ENCODE results near the gene PRKD1.

The PRKD1 gene

DNA sequence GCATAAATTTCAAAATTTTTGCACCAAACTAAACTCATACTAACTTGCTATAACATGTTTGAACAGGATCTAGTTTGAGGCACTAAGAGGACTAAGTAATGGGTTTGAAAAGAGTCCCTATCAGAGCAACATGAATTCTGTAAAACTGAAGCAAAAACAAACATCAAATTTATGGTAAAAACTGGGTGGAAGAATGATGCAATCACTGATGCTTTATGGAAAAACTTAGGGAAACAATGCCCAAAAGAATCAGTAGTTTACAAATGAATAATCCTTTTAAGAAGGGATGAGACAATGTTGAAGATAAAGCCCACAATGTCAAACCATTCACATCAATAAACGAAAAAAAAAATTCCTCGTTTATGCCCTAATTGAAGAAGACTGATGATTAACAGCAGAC is 88.9 kb downstream of the PRKD1 start:
- DNase-seq (ENCODE audit: low read depth, low spot score): no peak

DNA sequence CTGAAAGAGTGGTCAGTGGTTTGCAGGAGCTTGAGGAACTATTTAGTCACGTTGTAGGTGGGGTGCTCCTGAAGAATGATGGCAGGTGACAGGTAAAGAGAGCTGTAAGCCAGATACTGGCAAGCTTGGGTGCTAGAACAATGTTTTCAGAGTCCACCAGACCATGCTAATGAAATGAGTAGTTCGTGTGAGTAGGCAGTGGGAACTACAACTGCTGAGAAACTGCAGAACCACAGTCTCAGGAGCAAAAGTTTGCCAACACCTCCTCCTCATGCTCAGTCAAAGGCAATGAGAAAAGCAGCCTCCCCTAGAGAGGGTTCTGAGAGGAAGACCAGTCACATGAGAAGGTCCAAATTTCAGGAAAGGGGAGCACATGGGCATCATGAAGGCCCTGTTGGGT is 91.3 kb downstream of the PRKD1 start:
- DNase-seq (ENCODE audit: low read depth, low spot score): no peak

DNA sequence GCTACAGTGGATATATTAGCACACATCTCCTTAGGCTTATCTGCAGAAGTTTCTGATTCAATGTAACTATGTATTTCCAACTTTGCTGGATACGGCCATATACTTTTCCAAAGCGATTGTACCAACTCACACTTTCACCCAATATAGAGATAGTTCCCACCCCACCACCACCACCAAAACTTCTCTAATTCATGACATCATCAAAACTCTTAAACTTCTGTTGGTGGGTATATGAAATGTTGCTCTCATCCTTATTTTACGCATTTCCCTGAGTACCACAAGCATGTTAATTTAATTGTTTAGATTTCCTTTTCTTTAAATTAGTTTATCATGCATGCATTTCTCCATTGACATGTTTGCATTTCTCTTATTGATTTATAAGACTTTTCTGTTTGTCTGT is 95.6 kb downstream of the PRKD1 start:
- DNase-seq (ENCODE audit: low read depth, low spot score): no peak

DNA sequence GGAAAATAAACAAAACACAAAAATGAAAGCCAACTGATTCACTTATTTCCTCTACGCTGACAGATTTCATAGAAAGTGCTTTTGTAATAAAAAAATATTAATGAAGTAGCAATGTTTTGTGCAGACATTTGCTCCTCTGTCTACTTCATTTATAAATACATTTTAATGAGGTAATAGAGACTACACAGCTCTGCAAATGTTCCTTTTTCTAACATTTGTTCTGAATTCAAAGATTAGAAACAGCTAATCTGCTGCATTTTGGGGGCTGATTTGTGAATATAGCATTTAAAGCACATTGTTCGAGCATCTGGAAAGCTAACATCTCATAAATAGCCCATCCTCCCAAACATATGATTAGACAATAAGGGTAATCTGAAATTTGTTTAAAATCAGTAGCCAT is 97.8 kb downstream of the PRKD1 start:
- DNase-seq (ENCODE audit: low read depth, low spot score): no peak

DNA sequence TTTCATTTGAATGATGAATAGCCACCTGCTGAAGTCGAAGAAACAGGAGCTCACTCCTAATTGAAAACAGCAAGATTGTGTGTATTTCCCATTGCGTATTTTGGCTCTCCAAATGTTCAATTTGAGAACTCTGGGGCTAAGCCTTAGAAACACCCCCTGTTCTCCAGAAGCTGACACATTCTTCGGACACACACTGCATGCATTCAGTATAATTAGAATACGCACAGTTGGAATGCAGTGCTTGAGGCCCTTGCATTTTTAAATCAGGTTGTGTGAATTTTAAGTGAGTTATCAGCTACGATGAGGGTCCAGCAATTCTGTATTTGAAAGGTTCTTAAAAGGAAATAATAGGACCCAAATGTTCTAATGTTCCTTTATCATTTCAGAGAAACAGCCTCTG is 103.8 kb downstream of the PRKD1 start:
- no peak for DNase-seq (ENCODE audit: low read depth, low spot score)

DNA sequence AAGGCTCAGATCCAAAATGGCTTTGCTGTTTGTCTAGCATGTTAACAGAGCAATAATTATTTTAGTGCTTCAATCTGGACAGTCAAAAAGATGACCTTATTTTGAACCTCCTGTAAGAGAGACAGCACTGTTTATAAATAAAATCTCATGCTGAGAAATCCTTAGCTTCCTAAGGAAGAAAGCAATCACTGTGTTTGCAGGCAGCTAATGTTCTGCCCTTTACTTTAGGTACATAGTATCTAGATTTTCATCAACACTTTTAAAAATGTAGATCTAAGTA is 105.3 kb downstream of the PRKD1 start:
- DNase-seq (ENCODE audit: low read depth, low spot score): no peak

DNA sequence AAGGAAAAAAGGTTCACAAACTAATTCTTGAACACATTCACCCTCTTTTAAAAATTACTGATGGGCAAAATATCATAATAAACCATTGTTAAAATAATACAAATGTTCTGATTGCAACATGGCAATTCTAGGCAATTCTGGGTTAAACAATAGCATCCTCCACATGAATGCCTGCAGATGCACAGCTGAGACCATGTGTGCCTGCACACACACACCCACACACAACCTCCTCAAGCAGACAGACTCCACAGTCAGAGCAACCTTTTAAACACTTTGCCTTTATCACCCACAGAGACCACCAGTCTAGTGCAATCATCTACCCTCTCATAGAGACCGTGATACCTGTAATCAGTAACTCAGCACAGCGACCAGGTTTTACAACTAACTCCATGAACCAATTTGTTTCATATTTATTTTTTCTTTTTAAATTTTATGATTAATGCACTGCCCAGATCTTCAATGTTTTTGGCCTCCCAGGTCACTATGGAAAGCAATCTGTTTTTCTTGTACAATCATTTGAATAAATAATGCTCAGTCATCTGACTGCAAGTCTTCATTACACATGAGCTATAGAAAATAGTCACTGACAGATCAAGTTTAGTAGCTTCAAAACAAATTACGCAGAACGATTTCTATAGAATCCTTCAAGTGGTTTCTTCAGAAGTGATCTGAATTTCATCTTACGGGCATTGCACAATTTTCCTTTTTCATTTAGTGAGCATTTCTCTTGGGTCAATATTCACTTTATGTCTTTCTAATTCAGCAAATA is 105.8 kb downstream of the PRKD1 start:
- DNase-seq (ENCODE audit: low read depth, low spot score): no peak

DNA sequence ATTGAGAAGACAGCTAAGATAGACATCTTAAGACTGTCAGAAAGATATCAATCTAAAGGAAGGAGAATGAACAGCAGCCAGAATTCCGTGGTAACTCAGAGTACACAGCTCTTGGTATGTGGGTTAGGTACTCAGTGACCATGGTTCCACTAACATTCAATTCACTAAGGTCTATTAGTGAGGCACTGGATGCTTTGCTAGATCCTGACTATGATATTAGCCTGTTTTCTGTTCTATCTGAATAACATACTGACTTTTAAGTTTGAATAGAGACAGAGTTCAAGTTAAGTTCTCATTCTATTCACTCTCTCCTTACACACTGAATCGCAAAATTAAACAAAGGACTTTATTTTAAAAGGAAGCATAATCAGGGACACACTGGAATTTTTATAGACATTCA is 106.4 kb downstream of the PRKD1 start:
- DNase-seq (ENCODE audit: low read depth, low spot score): no peak

DNA sequence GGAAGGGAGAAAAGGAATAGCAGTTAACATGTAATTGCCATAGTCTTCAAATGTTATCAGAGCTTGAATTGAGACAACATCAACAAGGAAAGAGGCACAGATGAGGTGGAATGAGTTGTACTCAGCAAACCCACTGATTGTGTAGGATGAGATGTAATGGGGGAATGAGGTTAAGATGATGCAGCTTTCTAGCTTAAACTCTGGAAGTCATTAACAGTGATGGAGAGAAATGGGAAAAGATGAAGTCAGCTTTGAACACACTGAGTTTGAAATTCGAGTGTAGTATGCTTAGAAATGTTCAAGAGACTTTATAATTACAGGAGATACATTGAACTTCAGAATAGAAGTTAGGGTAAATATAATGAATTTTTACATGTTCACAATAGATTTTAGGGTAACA is 106.9 kb downstream of the PRKD1 start:
- no peak for DNase-seq (ENCODE audit: low read depth, low spot score)

DNA sequence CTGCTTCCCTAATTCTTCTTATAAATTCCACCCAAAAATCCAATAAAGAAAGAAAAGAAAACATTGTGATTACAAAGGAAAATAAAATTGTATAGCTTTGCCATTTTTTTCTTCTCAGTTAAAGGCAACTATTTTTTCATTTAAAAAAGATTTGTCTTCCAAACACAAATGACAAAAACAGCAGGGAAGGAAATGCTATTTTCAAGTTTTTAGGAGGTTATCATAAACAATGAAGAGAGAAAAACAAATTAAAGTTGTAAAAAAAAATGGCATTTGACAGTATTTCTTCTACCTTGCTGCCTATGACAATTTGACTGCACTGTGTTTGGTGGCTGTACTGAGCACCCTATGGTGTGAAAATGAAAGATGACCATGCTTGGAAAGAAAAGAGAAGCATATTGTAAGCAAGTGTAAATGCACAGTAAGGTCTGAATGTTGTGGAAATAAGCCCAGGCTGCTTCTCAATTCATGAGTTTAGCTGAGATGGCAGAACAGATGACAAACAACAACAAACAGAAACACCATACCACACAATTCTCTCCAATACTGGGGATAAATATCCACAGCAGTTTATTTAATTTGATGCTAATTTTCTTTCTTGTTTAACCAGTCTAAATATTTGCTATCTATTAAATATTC is 109.8 kb downstream of the PRKD1 start:
- no peak for DNase-seq (ENCODE audit: low read depth, low spot score)

DNA sequence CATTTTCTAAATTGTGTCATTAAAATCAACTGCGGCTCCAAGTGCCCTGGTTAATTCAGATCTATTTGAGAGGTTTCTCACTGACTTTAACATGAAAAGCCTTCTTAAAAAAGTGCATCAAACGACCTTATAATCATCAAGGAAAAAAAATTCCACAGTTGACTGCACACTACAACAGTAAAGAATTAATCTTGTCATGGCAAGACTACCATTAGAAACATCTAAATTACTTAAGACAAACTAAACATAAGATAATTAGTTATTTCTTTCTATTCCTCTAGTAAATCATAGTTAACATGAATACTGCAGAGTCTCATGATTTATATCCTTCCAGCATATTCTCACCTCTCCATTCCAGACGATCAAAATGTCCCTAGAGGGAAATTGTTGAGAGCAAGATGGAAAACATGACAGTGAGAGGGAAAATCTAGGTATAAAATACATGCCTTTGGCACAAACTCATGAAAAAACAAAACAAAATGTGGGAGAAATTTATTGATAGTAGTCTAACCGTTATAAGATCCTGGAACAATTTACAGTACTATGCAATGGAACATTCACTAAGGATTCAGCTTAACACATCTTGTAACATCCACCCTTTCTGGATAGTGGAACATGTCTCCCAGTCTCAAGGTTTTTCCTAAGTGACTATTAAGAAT is 112.5 kb downstream of the PRKD1 start:
- DNase-seq (ENCODE audit: low read depth, low spot score): no peak

DNA sequence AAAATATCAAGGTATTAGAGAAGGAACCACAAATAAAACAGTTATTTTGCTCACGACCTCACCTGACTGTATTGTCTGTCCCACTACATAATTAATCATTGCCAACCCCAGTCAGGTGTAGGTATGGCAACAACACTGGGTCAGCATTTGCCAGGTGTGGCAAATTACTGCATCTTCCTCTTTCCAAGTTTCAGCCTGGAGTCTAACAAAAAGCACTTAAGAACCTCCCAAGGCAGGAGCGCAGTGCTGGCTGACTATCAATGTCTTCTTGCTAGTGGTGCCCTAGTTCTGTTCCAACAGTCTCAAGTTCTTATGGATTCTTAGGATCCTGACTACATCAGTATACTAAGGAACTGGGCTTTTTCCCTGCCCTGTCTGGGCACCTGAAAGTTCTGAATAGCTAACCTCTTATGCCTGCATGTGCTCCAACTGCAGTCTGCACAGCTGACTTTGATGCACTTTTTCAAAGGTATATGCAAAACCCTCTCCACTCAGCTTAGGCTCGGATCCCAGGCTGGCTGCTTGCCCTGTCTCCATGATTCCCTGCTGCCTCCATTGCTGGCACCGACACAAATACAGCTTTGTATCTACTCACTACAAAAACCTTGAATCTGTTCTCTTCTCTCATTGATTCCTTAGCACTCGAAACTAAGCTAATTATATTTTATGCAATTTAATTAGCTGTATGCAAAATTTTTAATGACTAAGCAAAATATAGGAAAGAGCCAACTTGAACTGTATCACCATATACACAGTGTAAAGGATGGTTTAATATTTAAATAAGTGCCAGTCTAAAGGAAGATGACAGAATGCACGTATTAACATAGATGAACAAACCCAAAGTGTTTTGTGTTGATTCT is 113.3 kb downstream of the PRKD1 start:
- no peak for DNase-seq (ENCODE audit: low read depth, low spot score)

DNA sequence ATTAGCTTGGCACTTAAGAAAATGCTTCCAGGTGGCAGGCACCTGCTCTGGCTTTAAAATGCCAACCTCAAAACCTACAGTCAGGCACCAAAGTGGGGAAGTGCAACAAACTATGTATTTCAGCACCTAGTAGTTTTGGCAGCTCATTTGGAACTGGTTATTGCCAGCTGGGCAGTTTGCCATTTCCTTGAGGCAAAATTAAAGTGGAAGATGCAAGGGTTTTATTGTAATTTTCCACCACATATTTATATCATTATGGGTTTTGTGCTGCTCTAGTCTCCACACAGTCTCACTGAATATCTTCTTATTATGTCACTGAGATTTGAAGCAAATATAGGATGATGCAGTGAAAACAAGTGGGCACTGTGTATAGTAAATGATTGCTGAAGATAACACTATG is 117.0 kb downstream of the PRKD1 start:
- DNase-seq (ENCODE audit: low read depth, low spot score): no peak

DNA sequence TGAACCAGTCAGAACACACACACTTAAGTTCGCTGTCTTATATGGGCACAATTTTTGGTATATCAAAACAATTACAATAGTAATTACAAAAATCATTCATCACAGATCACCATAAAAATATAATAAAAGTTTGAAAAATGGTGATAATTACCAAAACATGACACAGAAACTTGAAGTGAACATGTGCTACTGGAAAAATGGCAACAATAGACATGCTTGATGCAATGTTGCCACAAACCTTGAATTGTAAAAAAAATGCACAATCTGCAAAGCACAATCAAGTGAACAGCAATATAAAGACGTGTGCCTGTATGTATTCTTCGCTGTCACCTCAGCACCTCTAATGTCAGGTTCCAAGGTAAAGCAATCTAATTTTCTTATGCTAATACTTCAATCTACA is 117.6 kb downstream of the PRKD1 start:
- no peak for DNase-seq (ENCODE audit: low read depth, low spot score)

DNA sequence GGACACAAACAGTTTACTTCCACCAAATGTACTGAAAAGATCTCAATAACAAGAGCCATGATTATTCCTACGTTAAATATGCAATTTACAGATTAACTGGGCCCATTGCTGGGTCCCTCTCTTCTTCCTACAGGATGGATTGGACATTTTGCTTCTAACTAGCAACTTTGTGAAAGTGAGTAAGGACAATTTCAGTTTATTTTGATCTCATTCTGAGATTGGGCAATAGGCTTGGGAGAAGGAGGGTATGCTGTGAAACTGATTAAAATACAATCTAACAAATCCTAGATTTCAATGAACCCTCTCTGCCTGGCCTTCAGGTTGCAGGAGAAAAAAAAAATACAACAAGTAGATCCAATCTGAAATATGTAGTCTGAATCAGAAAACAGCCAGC is 121.5 kb downstream of the PRKD1 start:
- no peak for DNase-seq (ENCODE audit: low read depth, low spot score)

DNA sequence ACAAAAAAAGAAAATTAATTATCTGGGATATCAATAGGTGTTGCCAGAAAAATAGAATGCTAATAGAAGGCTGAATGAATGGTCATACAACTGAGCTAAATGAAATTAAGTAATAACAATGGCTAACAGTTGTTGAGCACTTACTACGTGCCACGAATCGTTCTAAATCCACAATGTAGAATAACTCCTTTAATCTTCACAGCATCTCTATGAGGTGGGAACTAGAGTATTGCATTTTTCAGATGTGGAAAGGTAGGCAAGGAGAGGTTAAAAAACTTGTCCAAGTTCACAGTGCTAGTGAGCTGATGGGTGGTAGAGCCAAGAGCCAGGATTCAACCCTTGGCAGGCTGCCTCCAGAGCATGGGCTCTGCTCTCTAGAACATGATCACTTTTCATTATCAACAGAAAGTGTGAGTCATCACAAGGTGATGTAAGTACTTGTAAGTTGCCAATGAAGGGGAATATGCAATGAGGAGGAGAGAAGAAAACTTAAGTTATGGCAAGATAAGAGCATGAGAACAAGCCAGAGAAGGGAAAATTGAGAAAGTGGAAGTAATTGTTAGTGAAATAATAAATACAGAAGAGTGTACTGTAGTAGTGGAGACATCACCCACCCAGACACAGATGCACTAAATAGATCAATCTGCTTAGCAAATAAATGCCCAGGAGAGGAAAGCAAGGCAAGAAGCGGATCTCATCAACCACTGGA is 122.1 kb downstream of the PRKD1 start:
- DNase-seq (ENCODE audit: low read depth, low spot score): no peak

DNA sequence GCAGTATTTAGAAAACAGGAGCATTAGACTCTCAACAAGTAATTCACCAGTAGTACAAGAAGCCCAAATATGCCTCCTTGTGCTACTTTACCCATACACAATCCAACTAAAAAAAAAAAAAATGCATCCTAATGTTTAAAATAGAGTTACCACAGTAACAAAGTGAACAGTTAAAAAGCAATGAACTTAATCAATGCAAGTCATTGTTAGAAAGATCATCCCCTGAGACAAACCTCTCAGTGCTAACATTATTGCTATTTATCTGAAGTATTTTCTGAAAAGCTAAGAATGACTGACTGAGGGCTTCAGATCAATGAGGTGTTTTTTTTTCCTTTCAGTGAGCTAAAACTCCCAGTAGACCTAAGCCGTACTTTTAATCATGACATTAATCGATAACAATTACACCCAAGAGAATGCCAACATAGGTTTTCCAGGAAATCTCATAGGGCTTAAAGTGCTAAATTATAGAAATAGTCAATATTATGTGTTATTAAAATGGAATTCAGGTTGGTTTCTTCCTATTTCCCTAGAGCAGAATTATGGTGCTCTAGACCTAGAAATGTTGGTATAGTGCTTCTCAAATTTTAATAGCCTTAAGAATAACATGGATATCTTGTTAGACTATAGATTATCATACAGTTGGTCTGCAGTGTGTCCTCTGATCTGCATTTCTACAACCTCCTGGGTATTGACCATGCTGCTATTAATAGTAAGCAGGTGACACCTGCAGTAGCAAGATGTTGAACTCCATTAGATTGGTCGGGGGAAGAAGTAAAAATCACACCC is 123.0 kb downstream of the PRKD1 start:
- no peak for DNase-seq (ENCODE audit: low read depth, low spot score)

DNA sequence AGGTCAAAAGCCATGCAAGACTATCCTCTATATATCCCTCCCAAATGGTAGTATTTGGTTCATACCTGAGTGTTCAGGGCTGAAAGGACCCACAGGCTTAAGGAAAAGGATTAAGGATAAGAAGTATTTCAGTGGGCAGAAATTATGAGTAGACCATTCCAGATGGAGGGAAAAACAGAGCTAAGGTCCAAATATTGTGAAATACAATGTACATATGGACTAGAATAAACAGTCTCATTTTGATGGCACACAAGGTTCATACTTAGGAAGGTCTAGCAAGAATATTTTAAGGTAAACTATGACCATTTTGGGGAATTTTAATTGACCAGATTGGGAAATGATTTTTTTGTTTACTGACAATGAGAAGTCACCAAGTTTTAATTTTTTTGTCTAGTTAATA is 124.6 kb downstream of the PRKD1 start:
- no peak for DNase-seq (ENCODE audit: low read depth, low spot score)

DNA sequence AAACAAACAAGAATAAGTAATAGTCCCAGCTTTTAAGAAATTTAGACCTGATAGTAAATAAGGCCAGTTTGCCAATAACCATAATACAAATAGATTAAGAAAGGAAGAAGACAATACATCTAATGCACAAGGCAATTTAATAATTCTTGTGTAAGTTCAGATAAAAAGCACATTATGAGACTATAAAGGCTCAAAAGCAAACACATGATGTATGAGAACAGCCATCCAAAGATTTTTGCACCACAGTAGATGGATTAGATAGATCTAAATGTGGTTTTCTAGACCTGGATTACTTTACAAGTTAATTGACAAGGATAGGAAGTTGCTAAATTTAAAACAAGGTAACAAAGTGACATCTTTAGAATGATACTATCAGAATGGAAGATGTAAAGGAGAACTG is 125.4 kb downstream of the PRKD1 start:
- no peak for DNase-seq (ENCODE audit: low read depth, low spot score)

DNA sequence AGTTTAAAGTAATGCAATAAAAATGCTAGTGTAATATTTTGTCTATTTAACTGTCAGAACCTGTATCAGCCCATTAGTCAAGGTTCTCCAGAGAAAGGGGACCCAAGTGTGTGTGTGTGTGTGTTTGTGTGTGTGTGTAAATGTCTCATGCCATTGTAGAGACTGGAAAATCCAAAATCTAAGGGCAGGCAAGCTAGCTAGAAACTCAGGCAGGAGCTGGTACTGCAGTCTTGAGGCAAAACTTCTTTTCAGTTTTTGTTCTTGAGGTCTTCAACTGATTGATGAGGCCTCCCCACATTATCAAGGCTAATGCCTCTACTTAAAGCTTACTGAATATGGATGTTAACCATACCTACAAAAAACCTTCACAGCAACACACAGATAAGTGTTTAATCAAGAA is 126.7 kb downstream of the PRKD1 start:
- DNase-seq (ENCODE audit: low read depth, low spot score): no peak
